ENCODE results near the gene C2CD2L. TPM values are rescaled to one million over a fixed set of nuclear protein-coding genes. Genes with fewer than 3 reads are reported as not detected.

C2CD2L gene
- total and polyA plus RNA-seq, 2 of the 13 experiments (the other 11 are each of a cell fraction or from before 2014, with no cell fraction given): 3.7 to 5.5 TPM

- TF ChIP-seq YY1 (IDR thresholded peaks at IDR 0.05; ENCODE audit: insufficient read depth, insufficient replicate concordance, low read depth, low read length): peak; percentile 19
- no peak for TF ChIP-seq PCBP2 (optimal IDR thresholded peaks at IDR 0.05; ENCODE audit: low read depth, low read length, poor library complexity, severe bottlenecking)
- peak; percentile 60; the same call in 1 of the 2 replicates for TF ChIP-seq ZNF747 (CRISPR knock-in tag; IDR thresholded peaks at IDR 0.05; ENCODE audit: borderline replicate concordance)
- no peak for TF ChIP-seq DDIT3 (CRISPR knock-in tag; IDR thresholded peaks at IDR 0.05)
- no peak for TF ChIP-seq EZH2 (conservative IDR thresholded peaks at IDR 0.05; ENCODE audit: low read depth, low read length)
- TF ChIP-seq ZBTB42 (CRISPR knock-in tag; IDR thresholded peaks at IDR 0.05): no peak
- no peak for TF ChIP-seq SOX13 (IDR thresholded peaks at IDR 0.05)
- no peak for TF ChIP-seq SOX13 (CRISPR knock-in tag; conservative IDR thresholded peaks at IDR 0.05 in 1 of 2, IDR thresholded peaks at IDR 0.05 in 1 of 2)
- no peak for TF ChIP-seq KDM6A (CRISPR knock-in tag; IDR thresholded peaks at IDR 0.05; ENCODE audit: low read depth)
- no peak for TF ChIP-seq BCL3 (CRISPR knock-in tag; IDR thresholded peaks at IDR 0.05)
- TF ChIP-seq KDM5B (CRISPR knock-in tag; IDR thresholded peaks at IDR 0.05; ENCODE audit: borderline replicate concordance): peak; percentile 72; the same call in 1 of the 2 replicates
- 0 out of 2 replicates have a peak, but pooled peaks have one; percentile 50 for TF ChIP-seq MLX (CRISPR knock-in tag; IDR thresholded peaks at IDR 0.05)
- 0 out of 2 replicates have a peak, but pooled peaks have one; percentile 52 for TF ChIP-seq ZNF138 (CRISPR knock-in tag; IDR thresholded peaks at IDR 0.05; ENCODE audit: low read depth)
- no peak for TF ChIP-seq CAMTA2 (CRISPR knock-in tag; IDR thresholded peaks at IDR 0.05; ENCODE audit: borderline replicate concordance)
- TF ChIP-seq FOSL2 (CRISPR knock-in tag; IDR thresholded peaks at IDR 0.05): peak; percentile 36; the same call in 1 of the 2 replicates
- no peak for TF ChIP-seq ZMYM3 (CRISPR knock-in tag; IDR thresholded peaks at IDR 0.05)
- TF ChIP-seq MLLT10 (CRISPR knock-in tag; IDR thresholded peaks at IDR 0.05): no peak
- TF ChIP-seq ZFP90 (CRISPR knock-in tag; IDR thresholded peaks at IDR 0.05; ENCODE audit: borderline replicate concordance): no peak; the same call in 1 of the 2 replicates
- TF ChIP-seq ZNF326 (CRISPR knock-in tag; IDR thresholded peaks at IDR 0.05; ENCODE audit: borderline replicate concordance): no peak
- no peak for TF ChIP-seq ZKSCAN1 (IDR thresholded peaks at IDR 0.05; ENCODE audit: low read length)
- TF ChIP-seq TEAD2 (CRISPR knock-in tag; IDR thresholded peaks at IDR 0.05): no peak
- TF ChIP-seq PITX1 (CRISPR knock-in tag; IDR thresholded peaks at IDR 0.05): no peak
- no peak for TF ChIP-seq CERS6 (CRISPR knock-in tag; IDR thresholded peaks at IDR 0.05)
- no peak for TF ChIP-seq FOXA1 (IDR thresholded peaks at IDR 0.05)
- no peak for TF ChIP-seq FOXA1 (CRISPR knock-in tag; IDR thresholded peaks at IDR 0.05)
- TF ChIP-seq FOXK2 (IDR thresholded peaks at IDR 0.05): peak; percentile 69; the same call in 1 of the 2 replicates
- TF ChIP-seq ZNF552 (CRISPR knock-in tag; IDR thresholded peaks at IDR 0.05; ENCODE audit: borderline replicate concordance): no peak
- no peak for TF ChIP-seq ZNF678 (CRISPR knock-in tag; IDR thresholded peaks at IDR 0.05)
- TF ChIP-seq ERF (CRISPR knock-in tag; IDR thresholded peaks at IDR 0.05): peak; percentile 13
Measured at GRCh38 chr11:119121008-119121810, 14.1 kb downstream of the C2CD2L start, which contains the start of gene HINFP (continued).

Data from HepG2 (cell line).